Measurements from ENCODE around the gene NADK. TPM values are rescaled to one million over a fixed set of nuclear protein-coding genes. Genes with fewer than 3 reads are reported as not detected.

NADK gene
- total RNA-seq, 1 experiment from 2014 or later = 124 TPM

GRCh38 chr1:1802871-1803270 is 24.6 kb upstream of the NADK start:
- POLR2A ChIA-PET = no interaction called here
- peaks cover 45% of the 10 kb centered on the region for H3K36me3 Mint-ChIP-seq
- no peak for TF ChIP-seq ZNF317 (CRISPR knock-in tag; IDR thresholded peaks at IDR 0.05; ENCODE audit: borderline replicate concordance, low read depth)
- TF ChIP-seq EMX1 (CRISPR knock-in tag; IDR thresholded peaks at IDR 0.05) = no peak
- no peak for TF ChIP-seq IRF2 (CRISPR knock-in tag; IDR thresholded peaks at IDR 0.05; ENCODE audit: borderline replicate concordance, low read depth)
- no peak for TF ChIP-seq ATF2 (CRISPR knock-in tag; IDR thresholded peaks at IDR 0.05; ENCODE audit: borderline replicate concordance, low read depth)
- TF ChIP-seq CTCF (IDR thresholded peaks at IDR 0.05) = no peak
- no peak for TF ChIP-seq FOXP1 (CRISPR knock-in tag; IDR thresholded peaks at IDR 0.05; ENCODE audit: borderline replicate concordance)
- TF ChIP-seq ATF6 (CRISPR knock-in tag; IDR thresholded peaks at IDR 0.05) = no peak
- TF ChIP-seq SOX15 (CRISPR knock-in tag; IDR thresholded peaks at IDR 0.05) = no peak
- TF ChIP-seq MXD4 (CRISPR knock-in tag; IDR thresholded peaks at IDR 0.05; ENCODE audit: borderline replicate concordance) = no peak
- no peak for TF ChIP-seq STAT6 (CRISPR knock-in tag; conservative IDR thresholded peaks at IDR 0.05; ENCODE audit: low read depth)
- TF ChIP-seq AFF4 (CRISPR knock-in tag; IDR thresholded peaks at IDR 0.05; ENCODE audit: borderline replicate concordance) = no peak
- no peak for TF ChIP-seq ZMAT4 (CRISPR knock-in tag; IDR thresholded peaks at IDR 0.05)
- TF ChIP-seq ZNF121 (CRISPR knock-in tag; IDR thresholded peaks at IDR 0.05) = no peak
- no peak for DNase-seq (ENCODE audit: low spot score)
- H3K27me3 Mint-ChIP-seq (ENCODE audit: low read depth) = no peaks in the 10 kb centered on the region
- H3K4me3 Mint-ChIP-seq = no peak overlapping the region
- no peaks in the 10 kb centered on the region for H3K4me1 Mint-ChIP-seq
- no peak for ATAC-seq
- CTCF ChIA-PET = interaction anchor here (2.2 kb wide), 1 partner anchor 14 kb away, joined by 11 read pairs; no protein-coding TSS in a partner anchor
- no peaks in the 10 kb centered on the region for H3K9me3 Mint-ChIP-seq
- H3K27ac Mint-ChIP-seq = no peak overlapping the region; the same call in 1 of the 2 replicates
